Mesendoderm (in vitro differentiated cells): Measurements from ENCODE around the gene DCC.
A peak's percentile ranks its signal among the peaks of the same experiment; 100 is the strongest.

Experiments
- DNase-seq: peaks from one replicate; pipeline ENCODE4 v3.0.0; 2013
- H2AK5ac ChIP-seq: 2 replicates; pipeline ENCODE4 v1.6.1; 2013; ENCODE audit warnings: low read length, inconsistent platforms
- H2BK120ac ChIP-seq: 2 replicates; pipeline ENCODE4 v1.6.1; 2013; ENCODE audit warnings: low read depth, mild to moderate bottlenecking, low read length, moderate library complexity, mixed read lengths
- H2BK15ac ChIP-seq: replicated peaks from 2 replicates; pipeline ENCODE4 v1.6.1; 2013; ENCODE audit warnings: low read depth, mild to moderate bottlenecking, moderate library complexity
- H2BK5ac ChIP-seq: 2 replicates; pipeline ENCODE4 v1.6.1; 2013; ENCODE audit warnings: low read length, inconsistent platforms
- H3K18ac ChIP-seq: 2 replicates; pipeline ENCODE4 v1.6.1; 2013; ENCODE audit warnings: mild to moderate bottlenecking, low read length, mixed read lengths
- H3K23ac ChIP-seq: one replicate; pipeline ENCODE4 v1.6.1; 2013; ENCODE audit warnings: low read length
- H3K27ac ChIP-seq: 2 replicates; pipeline ENCODE4 v1.5.1; 2013; ENCODE audit warnings: low read depth, mild to moderate bottlenecking, inconsistent platforms, low read length, moderate library complexity
- H3K27me3 ChIP-seq: 2 replicates; pipeline ENCODE4 v1.6.1; 2013; ENCODE audit warnings: low read length, control low read depth, mild to moderate bottlenecking, inconsistent platforms; ENCODE audit not compliant: insufficient read depth, poor library complexity
- H3K36me3 ChIP-seq: 2 replicates; pipeline ENCODE4 v1.6.1; 2013; ENCODE audit warnings: low read length, inconsistent platforms; ENCODE audit not compliant: control insufficient read depth, insufficient read depth
- H3K4ac ChIP-seq: one replicate; pipeline ENCODE4 v1.6.1; 2013; ENCODE audit warnings: low read depth, mild to moderate bottlenecking, low read length, moderate library complexity
- H3K4me1 ChIP-seq: 2 replicates; pipeline ENCODE4 v1.6.1; 2013; ENCODE audit warnings: low read depth, low read length, inconsistent platforms; ENCODE audit not compliant: control insufficient read depth
- H3K4me2 ChIP-seq: 2 replicates; pipeline ENCODE4 v1.6.1; 2013; ENCODE audit warnings: low read length
- H3K4me3 ChIP-seq: 2 replicates; pipeline ENCODE4 v1.5.1; 2013; ENCODE audit warnings: mild to moderate bottlenecking, low read length
- H3K56ac ChIP-seq: one replicate; pipeline ENCODE4 v1.6.1; 2013; ENCODE audit warnings: low read length
- H3K79me1 ChIP-seq: 2 replicates; pipeline ENCODE4 v1.6.1; 2013; ENCODE audit warnings: low read length, inconsistent platforms
- H3K79me2 ChIP-seq: 2 replicates; pipeline ENCODE4 v1.6.1; 2013; ENCODE audit warnings: mild to moderate bottlenecking, low read length; ENCODE audit not compliant: control insufficient read depth, insufficient read depth
- H3K9ac ChIP-seq: 2 replicates; pipeline ENCODE4 v1.6.1; 2013; ENCODE audit warnings: low read length, inconsistent platforms
- H4K5ac ChIP-seq: one replicate; pipeline ENCODE4 v1.6.1; 2013; ENCODE audit warnings: low read length
- H4K8ac ChIP-seq: one replicate; pipeline ENCODE4 v1.6.1; 2013; ENCODE audit warnings: low read depth, mild to moderate bottlenecking, control low read depth, low read length, moderate library complexity
- WGBS: extraction: QIAGEN DNeasy Blood & Tissue Kit; methylation state at CpG from one replicate; pipeline ENCODE4 v1.1.7; 2013; ENCODE audit warnings: low lambda C conversion rate, missing lambda C conversion rate; ENCODE audit not compliant: insufficient coverage; ENCODE audit errors: extremely low coverage; 5-methylcytosine and 5-hydroxymethylcytosine counted together

Gene DCC

DNA sequence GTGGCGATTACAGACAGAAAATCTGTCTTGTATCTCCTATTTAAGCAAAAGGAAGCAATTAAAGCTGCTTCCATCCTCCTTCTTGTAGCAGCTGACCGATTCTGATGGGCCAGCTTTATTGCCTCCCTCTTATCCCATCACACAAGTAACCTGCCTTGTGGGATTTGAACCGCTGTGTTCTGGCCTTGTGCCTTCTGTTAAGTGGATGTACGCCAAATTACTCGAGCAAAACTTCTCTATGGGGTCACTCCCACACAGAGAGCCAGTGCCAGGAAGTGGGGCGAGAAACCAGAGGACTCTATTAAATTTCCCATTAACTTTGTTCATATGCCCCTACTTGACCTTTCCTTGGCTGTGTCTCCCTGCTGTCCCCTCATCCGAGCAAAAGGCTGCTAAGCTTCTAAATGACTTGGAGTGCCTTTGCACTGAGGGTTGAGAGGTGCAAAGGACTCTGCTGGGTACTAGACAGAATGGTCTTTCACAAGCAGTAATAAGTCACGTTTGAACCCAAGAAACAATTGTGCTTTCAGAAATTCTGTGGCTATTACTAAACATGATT lies 1212.0 kb downstream of the DCC start:
- no peak overlapping the region for H3K23ac ChIP-seq
- H4K8ac ChIP-seq, result no peak overlapping the region
- H3K27me3 ChIP-seq, result no peaks in the 10 kb centered on the region
- no peak overlapping the region for H2AK5ac ChIP-seq
- no peak overlapping the region for H3K9ac ChIP-seq
- DNase-seq, result no peak
- H3K79me2 ChIP-seq, result no peaks in the 10 kb centered on the region
- no peaks in the 10 kb centered on the region for H3K36me3 ChIP-seq
- H3K4me1 ChIP-seq, result no peaks in the 10 kb centered on the region
- H3K79me1 ChIP-seq, result no peaks in the 10 kb centered on the region
- WGBS, result no CpG with 5 or more reads among the region's 8 CpGs
- H3K4me2 ChIP-seq, result no peak overlapping the region
- no peak overlapping the region for H3K4me3 ChIP-seq
- no peak overlapping the region for H4K5ac ChIP-seq
- H3K27ac ChIP-seq, result no peak overlapping the region
- no peak overlapping the region for H3K4ac ChIP-seq
- H3K56ac ChIP-seq, result no peak overlapping the region
- H2BK120ac ChIP-seq, result no peak overlapping the region
- no peak overlapping the region for H3K18ac ChIP-seq
- no peak overlapping the region for H2BK15ac ChIP-seq
- H2BK5ac ChIP-seq, result no peak overlapping the region

DNA sequence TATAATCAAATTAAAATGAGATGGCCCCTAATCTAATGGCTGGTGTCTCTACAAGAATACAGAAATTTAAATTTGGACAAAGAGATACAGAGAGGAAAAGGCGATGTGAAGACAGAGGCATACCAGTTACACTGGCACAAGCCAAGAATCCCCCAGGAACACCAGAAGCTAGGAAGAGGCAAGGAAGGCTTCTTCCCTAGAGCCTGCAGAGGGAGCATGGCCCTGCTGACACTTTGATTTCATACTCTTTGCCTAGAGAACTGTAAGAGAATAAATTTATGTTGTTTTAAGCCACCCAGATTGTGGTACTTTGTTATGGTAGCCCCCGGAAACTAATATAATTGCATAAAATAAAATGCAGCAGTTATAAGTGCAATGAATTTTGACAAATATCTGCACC lies 1213.0 kb downstream of the DCC start:
- H3K79me1 ChIP-seq, result no peaks in the 10 kb centered on the region
- no peak overlapping the region for H3K18ac ChIP-seq
- no peak overlapping the region for H2BK5ac ChIP-seq
- no peaks in the 10 kb centered on the region for H3K4me1 ChIP-seq
- no peak overlapping the region for H2BK15ac ChIP-seq
- no peak overlapping the region for H2AK5ac ChIP-seq
- H3K56ac ChIP-seq, result no peak overlapping the region
- H4K8ac ChIP-seq, result no peak overlapping the region
- H3K4me3 ChIP-seq, result no peak overlapping the region
- H3K79me2 ChIP-seq, result no peaks in the 10 kb centered on the region
- no peaks in the 10 kb centered on the region for H3K27me3 ChIP-seq
- H3K36me3 ChIP-seq, result no peaks in the 10 kb centered on the region
- no peak overlapping the region for H3K4me2 ChIP-seq
- H4K5ac ChIP-seq, result no peak overlapping the region
- no peak overlapping the region for H3K4ac ChIP-seq
- H3K9ac ChIP-seq, result no peak overlapping the region
- H3K23ac ChIP-seq, result no peak overlapping the region
- H3K27ac ChIP-seq, result no peak overlapping the region
- WGBS, result no CpG with 5 or more reads among the region's 2 CpGs
- DNase-seq, result peak; percentile 4
- no peak overlapping the region for H2BK120ac ChIP-seq

DNA sequence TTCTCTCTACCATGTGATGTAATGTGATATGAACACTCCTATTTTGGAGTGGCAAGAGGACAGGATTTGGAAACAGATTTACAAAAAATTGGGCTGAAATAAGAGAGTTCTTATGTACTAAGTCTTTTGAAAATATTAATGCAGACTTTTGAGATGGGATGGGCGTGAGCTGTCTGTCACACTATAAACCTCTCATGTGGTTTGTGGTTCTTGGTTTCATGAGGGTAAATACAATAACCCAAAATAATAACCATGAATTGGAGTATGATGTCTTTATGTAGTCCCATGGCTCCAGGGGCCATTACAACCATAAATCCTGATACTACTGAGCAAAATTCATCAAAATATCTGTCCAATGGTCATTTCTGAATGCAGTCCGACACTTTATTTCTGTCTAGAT lies 1216.5 kb downstream of the DCC start:
- no peak overlapping the region for H3K4me3 ChIP-seq
- no peaks in the 10 kb centered on the region for H3K36me3 ChIP-seq
- no peak overlapping the region for H3K4ac ChIP-seq
- H3K56ac ChIP-seq, result no peak overlapping the region
- H2BK15ac ChIP-seq, result no peak overlapping the region
- no peaks in the 10 kb centered on the region for H3K27me3 ChIP-seq
- H4K5ac ChIP-seq, result no peak overlapping the region
- no peaks in the 10 kb centered on the region for H3K79me1 ChIP-seq
- H3K9ac ChIP-seq, result no peak overlapping the region
- no peak overlapping the region for H4K8ac ChIP-seq
- H3K23ac ChIP-seq, result no peak overlapping the region
- DNase-seq, result no peak
- H3K18ac ChIP-seq, result no peak overlapping the region
- no peaks in the 10 kb centered on the region for H3K4me1 ChIP-seq
- H2BK5ac ChIP-seq, result no peak overlapping the region
- no peak overlapping the region for H3K4me2 ChIP-seq
- no peak overlapping the region for H2BK120ac ChIP-seq
- no peak overlapping the region for H2AK5ac ChIP-seq
- no CpG with 5 or more reads among the region's 2 CpGs for WGBS
- H3K79me2 ChIP-seq, result no peaks in the 10 kb centered on the region
- no peak overlapping the region for H3K27ac ChIP-seq

DNA sequence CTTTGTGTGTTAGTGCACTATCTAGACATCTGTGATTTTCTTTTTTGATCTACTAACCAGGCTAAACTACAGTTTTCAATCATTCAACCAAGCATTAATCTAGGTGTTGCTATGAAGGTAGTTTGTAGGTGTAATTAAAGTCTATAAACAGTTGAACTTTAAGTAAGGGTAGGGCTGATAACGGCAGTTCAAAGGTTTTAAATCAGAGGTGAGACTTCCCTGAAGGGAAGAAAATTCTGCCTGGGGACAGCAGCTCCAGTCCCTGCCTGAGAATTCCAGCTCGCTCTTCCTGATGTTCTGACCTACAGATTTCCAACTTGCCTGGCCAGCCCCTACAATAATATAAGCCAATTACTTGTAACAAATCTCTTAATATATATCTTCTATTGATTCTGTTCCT lies 1220.5 kb downstream of the DCC start:
- WGBS, result no CpG with 5 or more reads among the region's 2 CpGs
- Histone ChIP-seq H3K4me1 (no peaks in the 10 kb centered on the region), H3K36me3 (no peaks in the 10 kb centered on the region)

DNA sequence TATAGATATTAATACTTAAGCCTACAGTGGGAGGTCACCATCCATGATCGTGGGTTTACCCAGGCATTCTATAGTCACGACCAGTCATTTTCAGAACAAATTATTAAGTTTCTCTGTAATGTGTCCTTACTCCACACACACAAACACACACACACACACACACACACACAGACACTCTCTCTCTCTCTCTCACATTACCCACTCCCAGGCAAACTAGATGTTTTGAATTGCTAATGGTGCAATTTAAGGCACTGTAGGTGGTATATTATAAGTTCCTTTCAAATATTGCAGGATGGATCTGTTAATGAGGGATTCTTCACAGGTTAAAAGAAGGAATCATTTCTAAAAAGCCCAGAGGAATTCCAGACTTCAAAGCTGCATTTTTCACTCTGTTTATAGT lies 1226.6 kb downstream of the DCC start:
- no peak overlapping the region for H3K56ac ChIP-seq
- H3K27ac ChIP-seq, result no peak overlapping the region
- no peak overlapping the region for H4K8ac ChIP-seq
- no peak overlapping the region for H3K18ac ChIP-seq
- no peak overlapping the region for H3K4me2 ChIP-seq
- no peak overlapping the region for H2BK15ac ChIP-seq
- no peak overlapping the region for H4K5ac ChIP-seq
- no peak overlapping the region for H3K4me3 ChIP-seq
- no peak overlapping the region for H2BK120ac ChIP-seq
- peaks cover 2% of the 10 kb centered on the region for H3K4me1 ChIP-seq
- H3K23ac ChIP-seq, result no peak overlapping the region
- no peak overlapping the region for H2BK5ac ChIP-seq
- H3K4ac ChIP-seq, result no peak overlapping the region
- H2AK5ac ChIP-seq, result no peak overlapping the region
- no peaks in the 10 kb centered on the region for H3K36me3 ChIP-seq
- WGBS, result no CpG with 5 or more reads among the region's 2 CpGs
- no peaks in the 10 kb centered on the region for H3K27me3 ChIP-seq
- H3K79me2 ChIP-seq, result no peaks in the 10 kb centered on the region
- H3K9ac ChIP-seq, result no peak overlapping the region
- H3K79me1 ChIP-seq, result no peaks in the 10 kb centered on the region
- DNase-seq, result peak; percentile 30

More for the DNA sequence above, 1220.5 kb downstream of the DCC start:
- no peak overlapping the region for H3K9ac ChIP-seq
- DNase-seq, result no peak
- H3K27me3 ChIP-seq, result no peaks in the 10 kb centered on the region
- H2BK5ac ChIP-seq, result no peak overlapping the region
- H3K4me2 ChIP-seq, result no peak overlapping the region
- no peak overlapping the region for H3K56ac ChIP-seq
- no peak overlapping the region for H3K4ac ChIP-seq
- no peak overlapping the region for H3K4me3 ChIP-seq
- H3K27ac ChIP-seq, result no peak overlapping the region
- no peak overlapping the region for H4K8ac ChIP-seq
- no peak overlapping the region for H3K18ac ChIP-seq
- no peaks in the 10 kb centered on the region for H3K79me2 ChIP-seq
- H3K79me1 ChIP-seq, result no peaks in the 10 kb centered on the region
- H2AK5ac ChIP-seq, result no peak overlapping the region
- no peak overlapping the region for H3K23ac ChIP-seq
- no peak overlapping the region for H2BK15ac ChIP-seq
- H4K5ac ChIP-seq, result no peak overlapping the region
- no peak overlapping the region for H2BK120ac ChIP-seq

DNA sequence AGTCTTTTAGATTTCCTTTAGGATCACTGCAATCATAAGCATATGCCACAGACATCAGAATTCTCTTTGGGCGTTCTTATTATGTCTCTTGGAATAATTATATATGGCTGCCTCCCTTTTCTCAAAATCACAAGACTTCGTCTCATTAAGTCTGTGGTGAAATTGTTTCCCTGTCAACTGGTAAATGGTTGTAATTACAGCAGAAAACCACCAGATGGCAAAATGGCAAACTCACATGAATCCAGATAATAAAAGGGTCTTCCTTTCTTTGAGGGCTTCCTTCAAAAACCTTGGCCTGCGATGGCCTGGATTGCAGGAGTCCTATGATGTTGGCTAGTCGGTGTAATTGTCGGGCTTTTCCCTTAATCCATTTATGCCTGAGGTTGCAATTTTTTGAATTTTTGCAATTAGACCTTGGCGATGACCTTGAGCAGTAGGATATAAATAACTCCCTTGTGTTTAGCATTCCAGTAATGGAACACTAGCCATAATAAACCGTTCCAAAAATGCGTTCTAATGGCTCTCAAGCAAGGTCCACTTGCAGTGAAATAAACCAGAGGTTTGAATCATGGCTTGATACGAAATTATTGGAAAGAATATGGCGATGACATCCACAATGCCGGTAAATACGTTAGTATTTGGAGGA lies 1228.1 kb downstream of the DCC start:
- Histone ChIP-seq H3K18ac (no peak overlapping the region), H3K79me2 (no peaks in the 10 kb centered on the region), H3K4ac (no peak overlapping the region), H3K27ac (no peak overlapping the region), H3K56ac (no peak overlapping the region), H2BK5ac (no peak overlapping the region), H3K4me1 (peaks cover 2% of the 10 kb centered on the region), H3K27me3 (no peaks in the 10 kb centered on the region), H3K4me3 (no peak overlapping the region), H4K5ac (no peak overlapping the region), H2BK120ac (no peak overlapping the region), H3K9ac (no peak overlapping the region), H3K4me2 (no peak overlapping the region), H3K36me3 (no peaks in the 10 kb centered on the region), H4K8ac (no peak overlapping the region), H2BK15ac (no peak overlapping the region), H3K79me1 (no peaks in the 10 kb centered on the region), H3K23ac (no peak overlapping the region), H2AK5ac (no peak overlapping the region)
- peak; percentile 73 for DNase-seq
- WGBS, result no CpG with 5 or more reads among the region's 12 CpGs
